HepG2 (cell line): ENCODE data around the gene UTS2R. TPM values are rescaled to one million over a fixed set of nuclear protein-coding genes. Genes with fewer than 3 reads are reported as not detected.
A peak's percentile ranks its signal among the peaks of the same experiment; 100 is the strongest.

Experiments used
- AGO2 ChIP-seq: fragments of 200-400 bp; formaldehyde crosslinking; optimal IDR thresholded peaks from 2 replicates; pipeline ENCODE3; 2017; ENCODE audit warnings: mild to moderate bottlenecking, low read depth, low read length, moderate library complexity
- ARNT2 ChIP-seq: sonication (generic); formaldehyde crosslinking; IDR thresholded peaks from 2 replicates; pipeline ENCODE4 v1.8.0; 2022; ENCODE audit warnings: mild to moderate bottlenecking, low read depth, missing genetic modification reagents, moderate library complexity
- DMAP1 ChIP-seq: IDR thresholded peaks from 2 replicates; pipeline ENCODE4 v1.6.1; 2016
- ELF1 ChIP-seq: sonication (generic); formaldehyde crosslinking; IDR thresholded peaks from 2 replicates; pipeline ENCODE4 v1.4.0; 2020; ENCODE audit warnings: missing genetic modification reagents
- HHEX ChIP-seq: IDR thresholded peaks from 2 replicates; pipeline ENCODE4 v1.6.1; 2016; ENCODE audit warnings: control low read depth
- HNF4A ChIP-seq: sonication (generic); formaldehyde crosslinking; IDR thresholded peaks from 2 replicates; pipeline ENCODE4 v1.4.0; 2020; ENCODE audit warnings: missing genetic modification reagents
- JUND ChIP-seq: sonication (generic); formaldehyde crosslinking; IDR thresholded peaks from 2 replicates; pipeline ENCODE4 v1.8.0; 2022; ENCODE audit warnings: mild to moderate bottlenecking, missing genetic modification reagents
- NR2F2 ChIP-seq: IDR thresholded peaks from 2 replicates; pipeline ENCODE4 v1.6.1; 2012; ENCODE audit warnings: low read depth, inconsistent platforms, borderline replicate concordance
- PRDM10 ChIP-seq: sonication (generic); formaldehyde crosslinking; IDR thresholded peaks from 2 replicates; pipeline ENCODE4 v1.4.0; 2020; ENCODE audit warnings: low read depth, missing genetic modification reagents
- RFX5 ChIP-seq: IDR thresholded peaks from 2 replicates; pipeline ENCODE4 v1.6.1; 2011; ENCODE audit warnings: low read depth, low read length, improper control_type of control experiment
- ZFAT ChIP-seq: sonication (generic); formaldehyde crosslinking; conservative IDR thresholded peaks from 2 replicates; pipeline ENCODE4 v1.8.1; 2023; ENCODE audit warnings: missing genetic modification reagents, inconsistent platforms
- ZFP91 ChIP-seq: sonication (generic); formaldehyde crosslinking; IDR thresholded peaks from 2 replicates; pipeline ENCODE4 v1.9.0; 2022; ENCODE audit warnings: missing genetic modification reagents, mild to moderate bottlenecking, borderline replicate concordance
- ZHX1 ChIP-seq: sonication (generic); formaldehyde crosslinking; IDR thresholded peaks from 2 replicates; pipeline ENCODE4 v1.8.1; 2022; ENCODE audit warnings: low read depth, mild to moderate bottlenecking, missing genetic modification reagents
- ZNF451 ChIP-seq: sonication (generic); formaldehyde crosslinking; IDR thresholded peaks from 2 replicates; pipeline ENCODE4 v1.5.0; 2020; ENCODE audit warnings: mild to moderate bottlenecking, missing genetic modification reagents
- ZNF703 ChIP-seq: sonication (generic); formaldehyde crosslinking; IDR thresholded peaks from 2 replicates; pipeline ENCODE4 v1.5.1; 2020; ENCODE audit warnings: missing genetic modification reagents, mild to moderate bottlenecking, moderate library complexity, borderline replicate concordance
- ZSCAN25 ChIP-seq: sonication (generic); formaldehyde crosslinking; IDR thresholded peaks from 2 replicates; pipeline ENCODE4 v1.8.0; 2022; ENCODE audit warnings: mild to moderate bottlenecking, missing genetic modification reagents
- ZSCAN9 ChIP-seq: IDR thresholded peaks from 2 replicates; pipeline ENCODE4 v1.6.1; 2016; ENCODE audit warnings: borderline replicate concordance
- polyA plus RNA-seq, 8 experiments: library from polyadenylated mRNA; depleted of rRNA in 3 of 8; stranded (reverse) in 7 of 8; unstranded in 1 of 8; fragments of >200 nt; fragmentation: Illumina TruSeq in 4 of 8; extraction: Trizol in 4 of 8; gene quantifications; 2 replicates each; pipeline versions ENCODE4 v1.2.1 to v1.2.3, GENCODE V29; 2011 to 2016; ENCODE audit warnings: low read depth in 4 of 8, missing spikeins in 1 of 8, mixed read lengths in 1 of 8; ENCODE audit not compliant: insufficient read depth in 1 of 8
- total RNA-seq, 5 experiments: library from RNA; depleted of rRNA; stranded (reverse); fragments of >200 nt; fragmentation: Illumina TruSeq; extraction: Trizol; gene quantifications; 2 replicates each; pipeline ENCODE4 v1.2.3, GENCODE V29; 2016; ENCODE audit warnings: low read depth in 1 of 5
- TF ChIP-seq, protein P1 (sequence below): sonication (generic); formaldehyde crosslinking; IDR thresholded peaks from 2 replicates; pipeline ENCODE4 v1.4.0; 2020; ENCODE audit warnings: missing genetic modification reagents

The UTS2R gene
- total and polyA plus RNA-seq, 2 of the 13 experiments (the other 11 are each of a cell fraction or from before 2014, with no cell fraction given): 0.13 to 0.15 TPM

DNA sequence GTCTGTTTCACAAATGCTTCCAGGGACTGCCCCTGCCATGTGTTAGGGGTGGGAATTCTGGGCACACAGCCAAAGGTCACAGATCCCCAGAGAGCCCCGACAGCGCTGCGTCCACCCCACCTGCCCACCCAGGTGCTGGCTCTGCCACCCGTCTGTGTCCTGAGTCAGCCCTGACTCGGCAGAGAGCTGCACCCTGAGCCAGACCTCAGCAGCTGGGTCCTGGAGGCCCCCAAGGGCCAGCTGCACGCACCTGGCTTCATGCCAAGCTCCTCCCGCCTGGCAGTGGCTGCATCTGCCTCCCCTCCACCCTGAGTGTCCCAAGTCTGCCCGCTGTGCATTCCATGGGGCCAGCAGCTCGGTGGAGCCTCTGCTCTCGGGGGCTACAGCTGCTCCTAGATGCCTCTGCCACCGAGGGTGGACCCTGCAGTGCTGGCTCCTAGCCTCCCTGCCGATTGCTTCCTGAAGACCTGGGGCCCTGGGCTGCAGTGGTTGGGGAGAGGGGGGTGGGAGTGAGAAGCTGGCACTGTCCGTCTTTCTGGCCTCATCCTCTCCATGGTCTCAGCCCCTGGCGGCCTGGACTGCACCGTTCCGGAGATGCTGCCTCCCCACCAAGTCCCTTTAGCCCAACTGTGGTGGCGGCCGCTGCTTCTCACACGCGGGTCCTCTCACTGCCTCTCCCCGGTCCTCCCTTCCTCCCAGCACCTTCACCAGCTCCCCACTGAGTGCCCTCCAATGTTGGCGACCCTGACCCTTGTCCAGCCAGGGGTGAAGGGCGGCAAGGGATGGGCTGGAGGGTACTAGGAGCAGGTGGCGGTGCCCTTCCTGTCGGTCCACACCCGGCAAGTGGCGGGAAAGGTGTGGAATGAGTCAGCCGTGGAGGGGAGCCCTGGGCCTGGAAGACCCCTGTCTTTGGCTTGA, 41.0 kb upstream of the UTS2R start (continued):
- peak; percentile 82 for TF ChIP-seq HNF4A (CRISPR knock-in tag)
- 0 out of 2 replicates have a peak, but pooled peaks have one; percentile 69 for TF ChIP-seq ZSCAN9 (CRISPR knock-in tag)
- no peak for TF ChIP-seq ZNF703 (CRISPR knock-in tag)
- TF ChIP-seq NR2F2: 0 out of 2 replicates have a peak, but pooled peaks have one; percentile 28
- TF ChIP-seq JUND (CRISPR knock-in tag): peak; percentile 65
- no peak for TF ChIP-seq RFX5
- TF ChIP-seq, protein P1, sequence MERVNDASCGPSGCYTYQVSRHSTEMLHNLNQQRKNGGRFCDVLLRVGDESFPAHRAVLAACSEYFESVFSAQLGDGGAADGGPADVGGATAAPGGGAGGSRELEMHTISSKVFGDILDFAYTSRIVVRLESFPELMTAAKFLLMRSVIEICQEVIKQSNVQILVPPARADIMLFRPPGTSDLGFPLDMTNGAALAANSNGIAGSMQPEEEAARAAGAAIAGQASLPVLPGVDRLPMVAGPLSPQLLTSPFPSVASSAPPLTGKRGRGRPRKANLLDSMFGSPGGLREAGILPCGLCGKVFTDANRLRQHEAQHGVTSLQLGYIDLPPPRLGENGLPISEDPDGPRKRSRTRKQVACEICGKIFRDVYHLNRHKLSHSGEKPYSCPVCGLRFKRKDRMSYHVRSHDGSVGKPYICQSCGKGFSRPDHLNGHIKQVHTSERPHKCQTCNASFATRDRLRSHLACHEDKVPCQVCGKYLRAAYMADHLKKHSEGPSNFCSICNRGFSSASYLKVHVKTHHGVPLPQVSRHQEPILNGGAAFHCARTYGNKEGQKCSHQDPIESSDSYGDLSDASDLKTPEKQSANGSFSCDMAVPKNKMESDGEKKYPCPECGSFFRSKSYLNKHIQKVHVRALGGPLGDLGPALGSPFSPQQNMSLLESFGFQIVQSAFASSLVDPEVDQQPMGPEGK (CRISPR knock-in tag): peak; percentile 96
- 0 out of 2 replicates have a peak, but pooled peaks have one; percentile 43 for TF ChIP-seq DMAP1 (CRISPR knock-in tag)
- TF ChIP-seq ARNT2 (CRISPR knock-in tag): no peak
- no peak for TF ChIP-seq AGO2
- TF ChIP-seq ZSCAN25: peak; percentile 73; the same call in 1 of the 2 replicates
- TF ChIP-seq ZFAT: no peak
- peak; percentile 84 for TF ChIP-seq ZFP91 (CRISPR knock-in tag)
- TF ChIP-seq HHEX (CRISPR knock-in tag): no peak
- peak; percentile 54; the same call in 1 of the 2 replicates for TF ChIP-seq ZHX1 (CRISPR knock-in tag)
- 0 out of 2 replicates have a peak, but pooled peaks have one; percentile 30 for TF ChIP-seq PRDM10 (CRISPR knock-in tag)
- no peak for TF ChIP-seq ZNF451 (CRISPR knock-in tag)
- no peak; the same call in 1 of the 2 replicates for TF ChIP-seq ELF1
